Measurements from ENCODE around the gene CEP63.
A peak's percentile ranks its signal among the peaks of the same experiment; 100 is the strongest.
"Not testable (repeated sequence)": the region's sequence is repeated elsewhere in the genome, so short reads cannot be mapped to it uniquely, and the experiment has no call there.

The CEP63 gene

DNA sequence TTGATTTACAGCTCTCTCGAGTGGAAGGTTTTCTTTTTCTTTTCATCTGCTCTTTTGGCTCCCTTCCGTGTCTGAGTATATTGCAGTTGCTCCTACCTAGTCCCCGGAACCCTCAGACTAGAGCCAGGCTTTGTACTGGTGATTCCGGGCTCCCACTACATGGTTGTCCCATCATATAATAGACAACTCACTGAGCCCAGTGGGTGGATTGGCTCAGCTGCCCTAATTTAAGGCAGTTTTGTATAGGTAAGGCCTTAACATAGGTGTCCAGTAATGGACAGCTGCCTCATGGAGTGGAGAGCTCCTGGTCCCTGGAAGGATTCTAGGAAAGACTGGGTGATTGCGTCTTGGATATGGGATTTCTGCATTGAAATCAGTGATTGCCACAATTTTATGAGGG, 106.9 kb downstream of the CEP63 start:
- no peak for TF ChIP-seq POLR2A (IDR thresholded peaks at IDR 0.05; ENCODE audit: low read depth, low read length)
- no peak for TF ChIP-seq POLR2AphosphoS5 (IDR thresholded peaks at IDR 0.05; ENCODE audit: low read depth, low read length)
- TF ChIP-seq TAF1 (IDR thresholded peaks at IDR 0.05; ENCODE audit: borderline replicate concordance, low read depth, low read length), result no peak
- FAIRE-seq, result no peak
- no peak for DNase-seq (ENCODE audit: insufficient read length)

DNA sequence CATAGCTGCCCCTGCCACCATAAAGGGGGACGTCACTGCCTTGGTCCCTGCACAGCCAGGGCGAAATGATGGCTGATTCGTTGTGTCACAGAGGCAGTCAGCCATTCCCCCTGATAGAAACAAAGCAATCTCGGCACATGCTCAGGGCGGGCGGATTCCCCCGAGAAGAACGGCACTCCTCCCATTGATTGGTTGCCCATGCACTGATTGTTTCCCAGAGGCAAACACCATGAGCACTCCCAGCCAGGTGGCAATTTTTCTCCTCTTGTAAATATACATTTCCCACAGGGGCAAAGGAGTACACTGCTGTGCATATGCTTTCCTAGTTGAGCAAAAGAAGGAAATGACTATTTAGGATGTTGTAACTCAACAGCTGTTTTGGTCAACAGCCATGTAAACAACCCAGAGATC, 108.5 kb downstream of the CEP63 start:
- DNase-seq (ENCODE audit: insufficient read length), result no peak
- no peak for FAIRE-seq
- TF ChIP-seq POLR2AphosphoS5 (IDR thresholded peaks at IDR 0.05; ENCODE audit: low read depth, low read length), result no peak
- TF ChIP-seq POLR2A (IDR thresholded peaks at IDR 0.05; ENCODE audit: low read depth, low read length), result no peak
- no peak for TF ChIP-seq TAF1 (IDR thresholded peaks at IDR 0.05; ENCODE audit: borderline replicate concordance, low read depth, low read length)

DNA sequence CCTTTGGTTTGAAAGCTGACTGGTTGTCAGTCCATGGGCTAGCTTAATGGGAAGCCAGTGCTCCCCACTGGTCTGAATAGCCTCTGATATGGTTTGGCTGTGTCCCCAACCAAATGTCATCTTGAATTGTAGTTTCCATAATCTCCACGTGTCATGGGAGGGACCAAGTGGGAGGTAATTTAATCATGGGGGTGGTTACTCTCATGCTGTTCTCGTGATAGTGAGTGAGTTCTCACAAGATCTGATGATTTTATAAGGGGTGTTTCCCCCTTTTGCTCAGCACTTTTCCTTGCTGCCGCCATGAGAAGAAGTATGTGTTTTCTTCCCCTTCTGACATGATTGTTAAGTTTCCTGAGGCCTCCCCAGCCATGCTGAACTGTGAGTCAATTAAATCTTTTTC, 109.1 kb downstream of the CEP63 start:
- not testable (repeated sequence) for DNase-seq (ENCODE audit: insufficient read length); FAIRE-seq

DNA sequence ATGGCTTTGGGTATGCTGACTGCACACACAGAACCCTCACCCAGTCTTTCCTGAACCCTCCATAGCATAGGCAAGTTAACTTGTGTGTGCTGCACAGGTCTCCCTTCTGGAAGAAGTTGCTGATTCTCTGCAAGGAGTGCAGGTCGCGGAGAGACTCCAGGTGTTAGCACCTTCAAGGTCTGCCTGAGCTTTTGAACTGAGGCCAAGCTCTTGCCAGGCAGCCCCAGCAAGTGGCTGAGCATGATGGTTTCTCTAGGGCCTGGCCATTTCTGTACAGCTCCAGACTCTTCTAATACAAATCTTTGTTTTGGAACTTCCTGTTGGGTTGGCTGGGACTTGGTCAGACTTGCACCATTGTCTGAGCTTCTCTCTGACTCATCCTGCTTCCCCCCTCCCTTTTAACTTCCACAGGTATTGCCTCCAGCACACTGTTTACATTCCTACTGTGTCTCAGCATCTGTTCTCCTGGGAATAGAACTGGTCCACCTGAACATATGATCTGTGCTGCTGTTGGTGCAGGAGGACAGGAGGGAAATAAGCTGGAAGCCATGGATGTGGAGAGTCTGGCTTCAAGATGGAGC, 111.6 kb downstream of the CEP63 start:
- FAIRE-seq (no peak), DNase-seq (ENCODE audit: insufficient read length) (no peak)
- TF ChIP-seq POLR2A (IDR thresholded peaks at IDR 0.05; ENCODE audit: low read depth, low read length) (no peak), POLR2AphosphoS5 (IDR thresholded peaks at IDR 0.05; ENCODE audit: low read depth, low read length) (no peak), TAF1 (IDR thresholded peaks at IDR 0.05; ENCODE audit: borderline replicate concordance, low read depth, low read length) (no peak)

DNA sequence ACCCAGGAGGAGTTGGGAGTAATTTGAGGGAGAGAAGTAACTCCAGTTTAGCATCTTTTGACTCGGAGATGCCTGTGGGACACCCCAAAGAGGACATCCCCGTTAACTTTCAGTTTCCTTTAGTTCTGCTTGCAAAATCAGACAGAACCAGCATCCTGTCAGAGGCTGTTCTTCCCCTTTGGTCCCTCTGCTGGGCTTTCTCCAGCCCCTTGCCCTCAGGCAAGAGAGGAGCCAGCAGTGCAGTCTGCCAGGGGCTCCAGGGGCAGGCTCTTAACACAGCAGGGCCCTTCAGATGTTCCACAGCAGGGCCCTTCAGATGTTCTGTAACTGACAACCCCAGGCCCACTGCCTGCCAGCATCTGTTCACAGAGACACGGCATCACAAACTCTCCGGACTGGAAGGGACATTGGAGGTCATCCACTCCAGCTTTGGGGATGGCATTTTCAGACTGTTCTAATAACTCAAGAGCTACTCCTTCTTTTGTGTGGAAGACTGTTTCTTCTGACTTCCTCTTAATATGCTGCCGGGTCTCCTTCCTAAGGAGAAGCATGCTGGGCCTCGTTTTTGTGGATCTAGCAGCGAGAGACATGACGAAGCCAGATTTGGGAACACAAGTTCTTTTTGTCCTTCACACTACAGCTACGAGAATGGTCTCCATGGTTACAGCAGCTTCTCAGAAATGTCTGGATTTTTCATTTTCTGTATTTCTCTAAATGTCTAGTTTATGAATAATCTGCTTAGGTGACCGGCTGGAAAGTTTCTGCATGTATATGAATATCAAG, 113.1 kb downstream of the CEP63 start:
- FAIRE-seq, result no peak
- TF ChIP-seq POLR2A (IDR thresholded peaks at IDR 0.05; ENCODE audit: low read depth, low read length) (no peak), POLR2AphosphoS5 (IDR thresholded peaks at IDR 0.05; ENCODE audit: low read depth, low read length) (no peak), TAF1 (IDR thresholded peaks at IDR 0.05; ENCODE audit: borderline replicate concordance, low read depth, low read length) (no peak)
- no peak for DNase-seq (ENCODE audit: insufficient read length)

DNA sequence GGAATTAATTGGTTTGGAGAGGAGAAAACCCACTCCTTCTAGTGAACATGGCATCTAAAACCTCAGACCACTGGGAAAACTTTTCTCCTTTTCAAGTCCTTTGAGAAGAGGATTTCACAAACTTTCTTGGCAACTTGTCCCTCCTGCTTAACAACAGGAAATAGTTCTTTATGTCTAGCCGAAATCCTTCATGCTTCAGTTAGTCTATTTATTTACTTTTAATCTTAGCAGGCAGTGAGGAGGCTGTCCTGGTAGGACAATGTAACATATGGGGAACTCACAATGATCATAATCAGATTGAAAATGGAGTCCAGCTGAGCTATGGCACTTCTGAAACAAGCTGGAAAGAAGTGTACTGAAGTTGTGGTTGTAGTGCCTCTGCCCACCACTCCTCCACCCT, 114.3 kb downstream of the CEP63 start:
- no peak for DNase-seq (ENCODE audit: insufficient read length)
- TF ChIP-seq POLR2A (IDR thresholded peaks at IDR 0.05; ENCODE audit: low read depth, low read length), result no peak
- no peak for TF ChIP-seq POLR2AphosphoS5 (IDR thresholded peaks at IDR 0.05; ENCODE audit: low read depth, low read length)
- no peak for TF ChIP-seq TAF1 (IDR thresholded peaks at IDR 0.05; ENCODE audit: borderline replicate concordance, low read depth, low read length)
- FAIRE-seq, result no peak

DNA sequence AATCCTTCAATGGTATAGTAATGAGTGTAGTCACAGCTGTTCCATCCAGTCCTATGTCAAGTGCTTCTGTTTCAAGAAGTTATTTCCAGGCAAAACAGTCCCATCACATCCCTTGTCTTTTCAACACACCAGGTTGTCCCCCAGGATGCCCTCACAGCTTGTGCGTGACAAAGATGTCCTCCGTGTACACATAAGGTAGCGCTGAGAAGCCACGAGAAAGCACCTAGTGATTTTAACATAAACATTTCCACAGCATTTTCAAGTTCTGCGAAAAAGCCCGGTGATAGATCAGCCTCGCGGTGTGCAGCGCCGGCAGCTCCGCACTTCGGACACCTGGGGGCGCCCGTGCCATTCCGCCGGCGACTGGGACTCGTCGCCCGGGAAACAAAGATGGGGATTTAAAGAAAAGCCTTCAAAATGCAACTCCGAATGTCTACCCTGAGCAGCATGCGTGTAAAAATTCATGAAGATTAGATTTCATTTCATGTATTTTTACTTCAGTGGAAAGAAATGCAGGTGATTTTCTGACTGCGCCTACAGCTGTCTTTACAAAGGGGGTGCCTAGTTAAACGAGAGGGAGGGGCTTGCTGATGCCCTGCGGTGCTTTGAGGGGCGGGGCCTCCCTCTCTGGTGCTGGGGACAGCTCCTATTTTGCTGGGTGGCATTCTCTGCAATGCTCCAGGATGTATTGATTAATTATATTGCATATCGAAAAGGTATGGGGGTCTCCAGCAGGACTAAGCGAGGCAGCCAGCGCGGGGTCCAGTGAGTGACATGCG, 115.0 kb downstream of the CEP63 start:
- DNase-seq (ENCODE audit: insufficient read length) (peak; percentile 62), FAIRE-seq (no peak)
- no peak for TF ChIP-seq POLR2A (IDR thresholded peaks at IDR 0.05; ENCODE audit: low read depth, low read length)
- TF ChIP-seq TAF1 (IDR thresholded peaks at IDR 0.05; ENCODE audit: borderline replicate concordance, low read depth, low read length), result no peak
- TF ChIP-seq POLR2AphosphoS5 (IDR thresholded peaks at IDR 0.05; ENCODE audit: low read depth, low read length), result no peak

DNA sequence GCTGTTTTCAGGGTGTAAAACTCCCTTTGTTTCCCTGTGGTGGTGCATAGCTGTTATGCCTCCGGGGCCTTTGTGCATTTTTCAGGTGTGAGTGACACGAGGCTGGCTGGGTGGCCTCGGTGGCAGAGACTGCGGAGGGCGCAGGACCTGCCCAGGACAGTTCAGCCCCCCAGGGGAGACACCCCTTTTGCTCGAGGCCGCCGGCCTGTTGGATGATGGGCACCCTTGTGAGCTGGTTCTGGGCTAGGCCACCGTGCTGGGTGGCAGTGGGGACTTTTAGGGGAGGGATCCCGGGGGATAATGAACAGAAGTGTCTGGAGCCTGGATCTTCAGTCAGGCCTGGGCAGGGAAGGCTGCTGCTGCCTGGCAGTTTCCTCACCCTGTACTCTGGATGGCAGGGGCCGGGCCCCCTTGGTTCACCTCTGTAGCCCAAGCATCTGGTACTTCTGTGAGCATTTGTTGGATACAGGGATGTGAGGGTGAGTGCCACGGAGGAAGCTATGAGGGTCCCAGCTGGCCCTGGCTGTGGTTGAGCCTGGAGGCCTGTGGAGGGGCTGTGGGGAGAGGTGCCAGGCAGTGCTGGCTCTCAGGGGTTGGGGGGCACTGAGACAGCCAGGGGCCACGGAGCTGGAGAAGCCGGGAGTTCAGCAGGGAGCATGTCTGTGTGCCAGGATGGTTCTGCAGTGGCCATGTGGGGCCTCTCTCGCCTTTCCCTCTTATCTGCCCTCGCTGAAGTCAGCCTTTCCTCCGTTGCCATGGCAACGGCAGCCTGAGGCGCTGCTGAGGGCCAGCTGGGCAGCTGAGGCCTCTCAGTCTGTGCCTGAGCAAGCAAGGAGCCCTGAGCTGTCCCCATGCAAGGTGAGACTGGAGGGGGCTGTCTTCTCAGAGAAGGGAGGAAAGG, 115.9 kb downstream of the CEP63 start:
- FAIRE-seq (no peak), DNase-seq (ENCODE audit: insufficient read length) (no peak)
- no peak for TF ChIP-seq POLR2A (IDR thresholded peaks at IDR 0.05; ENCODE audit: low read depth, low read length)
- no peak for TF ChIP-seq TAF1 (IDR thresholded peaks at IDR 0.05; ENCODE audit: borderline replicate concordance, low read depth, low read length)
- no peak for TF ChIP-seq POLR2AphosphoS5 (IDR thresholded peaks at IDR 0.05; ENCODE audit: low read depth, low read length)

DNA sequence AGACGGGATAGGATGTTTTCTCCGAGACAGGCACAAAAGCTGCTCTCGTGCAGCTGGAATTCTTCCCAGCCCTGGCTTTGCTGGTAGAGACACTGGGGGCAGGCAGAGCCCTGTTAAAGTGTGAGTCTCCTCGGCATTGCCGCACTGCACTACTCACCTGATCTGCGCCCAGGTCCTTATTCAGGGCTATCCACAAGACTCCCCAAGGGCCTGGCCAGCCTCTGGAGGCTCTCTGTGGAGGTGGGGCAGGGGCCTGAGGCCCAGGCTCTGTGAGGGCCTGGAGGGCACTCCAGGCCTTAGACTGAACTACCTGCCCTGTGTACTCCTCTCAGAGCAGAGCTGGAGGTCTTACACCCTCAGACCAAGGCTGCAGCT, 116.6 kb downstream of the CEP63 start:
- DNase-seq (ENCODE audit: insufficient read length) (no peak), FAIRE-seq (no peak)
- TF ChIP-seq POLR2A (IDR thresholded peaks at IDR 0.05; ENCODE audit: low read depth, low read length) (no peak), POLR2AphosphoS5 (IDR thresholded peaks at IDR 0.05; ENCODE audit: low read depth, low read length) (no peak), TAF1 (IDR thresholded peaks at IDR 0.05; ENCODE audit: borderline replicate concordance, low read depth, low read length) (no peak)

DNA sequence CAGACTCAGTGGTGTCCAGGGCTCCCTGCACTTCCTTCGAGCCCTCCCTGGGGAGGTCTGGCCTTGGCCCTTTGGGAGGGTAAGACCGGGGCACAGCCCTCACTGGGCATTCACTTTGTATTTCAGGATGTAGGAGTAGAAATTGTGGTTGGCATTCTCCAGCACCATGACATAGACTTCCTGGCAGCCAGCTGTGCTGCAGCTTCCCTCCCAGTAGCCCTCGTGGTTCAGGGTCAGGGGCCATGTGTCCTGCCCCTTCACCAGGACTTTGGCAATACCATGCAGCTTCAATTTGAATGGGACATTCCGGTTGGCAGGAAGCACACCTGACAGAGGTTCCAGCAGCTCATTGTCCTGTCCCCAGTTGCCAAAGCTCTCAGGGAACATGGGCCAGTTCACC, 117.6 kb downstream of the CEP63 start:
- FAIRE-seq (no peak), DNase-seq (ENCODE audit: insufficient read length) (no peak)

DNA sequence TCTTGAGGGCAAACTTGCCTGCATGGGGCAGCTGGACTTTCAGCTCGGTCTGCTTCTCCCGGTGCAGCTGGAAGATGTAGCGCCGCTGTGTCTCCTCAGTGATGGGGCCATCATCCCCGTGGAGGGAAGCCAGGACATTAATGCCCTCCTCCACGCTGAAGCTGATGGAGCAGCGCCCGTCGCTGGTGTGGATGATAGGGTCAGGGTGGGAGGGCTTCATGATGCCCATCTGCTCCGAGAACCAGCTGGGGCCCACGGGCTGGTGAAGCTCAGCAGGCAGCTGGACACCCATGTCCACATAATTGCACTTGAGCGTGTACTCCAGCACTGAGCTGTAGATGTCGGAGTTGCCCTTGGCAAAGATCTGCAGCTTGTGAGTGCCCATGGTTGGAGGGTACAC, 118.1 kb downstream of the CEP63 start:
- FAIRE-seq, result no peak
- DNase-seq (ENCODE audit: insufficient read length), result no peak
- TF ChIP-seq TAF1 (IDR thresholded peaks at IDR 0.05; ENCODE audit: borderline replicate concordance, low read depth, low read length) (no peak), POLR2AphosphoS5 (IDR thresholded peaks at IDR 0.05; ENCODE audit: low read depth, low read length) (no peak), POLR2A (IDR thresholded peaks at IDR 0.05; ENCODE audit: low read depth, low read length) (no peak)

More for the DNA sequence above, 117.6 kb downstream of the CEP63 start:
- TF ChIP-seq TAF1 (IDR thresholded peaks at IDR 0.05; ENCODE audit: borderline replicate concordance, low read depth, low read length), result no peak
- no peak for TF ChIP-seq POLR2A (IDR thresholded peaks at IDR 0.05; ENCODE audit: low read depth, low read length)
- TF ChIP-seq POLR2AphosphoS5 (IDR thresholded peaks at IDR 0.05; ENCODE audit: low read depth, low read length), result no peak

Data from GM12892 (cell line).